HEK293 (cell line): Measurements from ENCODE around the gene GNG7.

Experiments
- CTCF ChIA-PET: fragments of 350-600 bp; formaldehyde crosslinking; extraction: SDS; loops from one replicate; lab custom pipeline; 2021; ENCODE audit warnings: antibody characterized with exemption; lab: Yijun Ruan, JAX
- POLR2A ChIA-PET: fragments of 300-600 bp; formaldehyde crosslinking; extraction: SDS; loops from one replicate; lab custom pipeline; 2020; ENCODE audit warnings: antibody characterized with exemption, inconsistent platforms; lab: Yijun Ruan, JAX
- H3K27ac ChIP-seq: fragments of 200-500 bp; sonication (Bioruptor generic); 2 replicates; pipeline ENCODE4 v1.5.1; 2014; ENCODE audit warnings: low read depth, low read length, control low read depth, inconsistent platforms; ENCODE audit errors: extremely low read depth
- H3K36me3 ChIP-seq, 2 experiments: fragments of 200-500 bp in 1 of 2; sonication (Bioruptor generic) in 1 of 2; 1 replicate in 1 of 2; 2 replicates in 1 of 2; pipeline ENCODE4 v1.5.1; 2014 to 2017; ENCODE audit warnings: inconsistent platforms in 2 of 2, low read length in 2 of 2; ENCODE audit not compliant: control insufficient read depth in 2 of 2, insufficient read depth in 1 of 2
- H3K4me1 ChIP-seq: fragments of 200-500 bp; sonication (Bioruptor generic); 2 replicates; pipeline ENCODE4 v1.5.1; 2014; ENCODE audit warnings: mild to moderate bottlenecking, low read length, inconsistent platforms; ENCODE audit not compliant: control insufficient read depth, insufficient read depth
- H3K4me3 ChIP-seq: 2 replicates; pipeline ENCODE4 v1.5.1; 2011; ENCODE audit warnings: low read depth, mild to moderate bottlenecking, control low read depth, low read length, moderate library complexity
- H3K9me3 ChIP-seq: fragments of 200-500 bp; sonication (Bioruptor generic); 2 replicates; pipeline ENCODE4 v1.5.1; 2014; ENCODE audit warnings: low read depth, low read length, inconsistent platforms; ENCODE audit not compliant: control insufficient read depth, insufficient read depth
- FEZF1 ChIP-seq: fragments of 450-650 bp; formaldehyde crosslinking; IDR thresholded peaks from 2 replicates; pipeline ENCODE4 v1.5.1; 2016; ENCODE audit warnings: missing biosample characterization, missing genetic modification characterization
- GLIS2 ChIP-seq: fragments of 450-650 bp; formaldehyde crosslinking; IDR thresholded peaks from 2 replicates; pipeline ENCODE4 v1.5.1; 2016; ENCODE audit warnings: missing biosample characterization, missing genetic modification characterization
- OSR2 ChIP-seq: fragments of 450-650 bp; formaldehyde crosslinking; IDR thresholded peaks from 2 replicates; pipeline ENCODE4 v1.5.1; 2016; ENCODE audit warnings: missing biosample characterization, missing genetic modification characterization
- SCRT2 ChIP-seq: fragments of 450-650 bp; formaldehyde crosslinking; IDR thresholded peaks from 2 replicates; pipeline ENCODE4 v1.5.1; 2016; ENCODE audit warnings: missing biosample characterization, missing genetic modification characterization
- SETDB1 ChIP-seq: IDR thresholded peaks from one replicate; pipeline ENCODE4 v1.6.1; 2017; ENCODE audit warnings: mild to moderate bottlenecking, low read length, moderate library complexity, mixed read lengths; ENCODE audit not compliant: insufficient read length
- WT1 ChIP-seq: fragments of 450-650 bp; formaldehyde crosslinking; IDR thresholded peaks from 2 replicates; pipeline ENCODE4 v1.5.1; 2016; ENCODE audit warnings: missing biosample characterization, missing genetic modification characterization
- ZBTB20 ChIP-seq: fragments of 450-650 bp; formaldehyde crosslinking; IDR thresholded peaks from 2 replicates; pipeline ENCODE4 v1.5.1; 2016; ENCODE audit warnings: missing biosample characterization, missing genetic modification characterization
- ZBTB21 ChIP-seq: fragments of 450-650 bp; formaldehyde crosslinking; IDR thresholded peaks from 2 replicates; pipeline ENCODE4 v1.5.1; 2017; ENCODE audit warnings: missing biosample characterization, missing genetic modification characterization
- ZBTB8A ChIP-seq: fragments of 450-650 bp; formaldehyde crosslinking; IDR thresholded peaks from 2 replicates; pipeline ENCODE4 v1.5.1; 2016; ENCODE audit warnings: missing biosample characterization, missing genetic modification characterization
- ZNF19 ChIP-seq: fragments of 450-650 bp; formaldehyde crosslinking; IDR thresholded peaks from 2 replicates; pipeline ENCODE4; 2016; ENCODE audit warnings: missing biosample characterization, missing genetic modification characterization, low read depth
- ZNF341 ChIP-seq: fragments of 450-650 bp; formaldehyde crosslinking; IDR thresholded peaks from 2 replicates; pipeline ENCODE4; 2016; ENCODE audit warnings: low read depth, missing biosample characterization, missing genetic modification characterization
- ZNF404 ChIP-seq: fragments of 450-650 bp; formaldehyde crosslinking; IDR thresholded peaks from 2 replicates; pipeline ENCODE4 v1.5.1; 2017; ENCODE audit warnings: missing biosample characterization, missing genetic modification characterization
- ZNF501 ChIP-seq: fragments of 450-650 bp; formaldehyde crosslinking; IDR thresholded peaks from 2 replicates; pipeline ENCODE4 v1.5.1; 2016; ENCODE audit warnings: missing biosample characterization, missing genetic modification characterization
- ZNF658 ChIP-seq: fragments of 450-650 bp; formaldehyde crosslinking; IDR thresholded peaks from 2 replicates; pipeline ENCODE4; 2016; ENCODE audit warnings: missing biosample characterization, missing genetic modification characterization
- ZNF670 ChIP-seq: fragments of 450-650 bp; formaldehyde crosslinking; IDR thresholded peaks from 2 replicates; pipeline ENCODE4 v1.5.1; 2016; ENCODE audit warnings: missing biosample characterization, missing genetic modification characterization, low read depth
- TF ChIP-seq, protein P1 (sequence below): fragments of 450-650 bp; formaldehyde crosslinking; IDR thresholded peaks from 2 replicates; pipeline ENCODE4 v1.5.1; 2016; ENCODE audit warnings: missing biosample characterization, missing genetic modification characterization
- TF ChIP-seq, protein P2 (sequence below): fragments of 450-650 bp; formaldehyde crosslinking; IDR thresholded peaks from 2 replicates; pipeline ENCODE4 v1.5.1; 2016; ENCODE audit warnings: missing biosample characterization, missing genetic modification characterization
- TF ChIP-seq, protein P3 (sequence below): fragments of 450-650 bp; formaldehyde crosslinking; IDR thresholded peaks from 2 replicates; pipeline ENCODE4; 2016; ENCODE audit warnings: missing biosample characterization, missing genetic modification characterization
- TF ChIP-seq, protein P4 (sequence below): fragments of 450-650 bp; formaldehyde crosslinking; IDR thresholded peaks from 2 replicates; pipeline ENCODE4 v1.5.1; 2017; ENCODE audit warnings: missing biosample characterization, missing genetic modification characterization
- TF ChIP-seq, protein P5 (sequence below): fragments of 450-650 bp; formaldehyde crosslinking; IDR thresholded peaks from 2 replicates; pipeline ENCODE4 v1.5.1; 2016; ENCODE audit warnings: missing biosample characterization, missing genetic modification characterization

The GNG7 gene

DNA sequence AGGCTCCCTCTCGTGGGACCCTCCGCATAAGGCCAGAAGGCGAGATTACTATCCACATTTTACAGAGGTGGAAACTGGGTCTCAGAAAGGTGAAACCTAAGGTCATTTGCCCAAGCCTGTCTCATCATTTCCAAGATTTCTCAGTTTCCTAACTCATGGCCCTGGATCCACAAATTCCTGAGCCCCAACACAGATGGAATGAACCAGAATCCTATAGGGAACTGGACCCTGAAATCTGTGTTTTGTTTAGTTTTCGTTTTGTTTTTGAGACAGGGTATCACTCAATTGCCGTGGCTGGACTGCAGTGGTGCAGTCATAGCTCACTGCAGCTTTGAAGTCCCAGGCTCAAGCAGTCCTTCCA is 563 bp upstream of the GNG7 start:
- CTCF ChIA-PET = interaction anchor here (0.7 kb wide), 1 partner anchor 46 kb away, joined by 5 read pairs; no protein-coding TSS in a partner anchor
- Histone ChIP-seq H3K27ac (no peak overlapping the region), H3K9me3 (no peaks in the 10 kb centered on the region), H3K4me1 (no peaks in the 10 kb centered on the region), H3K36me3 (no peaks in the 10 kb centered on the region), H3K4me3 (no peak overlapping the region)
- 0 out of 2 replicates have a peak, but pooled peaks have one; percentile 6 for TF ChIP-seq ZBTB21
- no peak for TF ChIP-seq SETDB1
- no peak for TF ChIP-seq ZNF501 (tag by site-specific recombination)
- TF ChIP-seq ZNF670 = no peak
- no peak for TF ChIP-seq FEZF1 (tag by site-specific recombination)
- TF ChIP-seq ZBTB8A (tag by site-specific recombination) = no peak
- TF ChIP-seq, protein P1, sequence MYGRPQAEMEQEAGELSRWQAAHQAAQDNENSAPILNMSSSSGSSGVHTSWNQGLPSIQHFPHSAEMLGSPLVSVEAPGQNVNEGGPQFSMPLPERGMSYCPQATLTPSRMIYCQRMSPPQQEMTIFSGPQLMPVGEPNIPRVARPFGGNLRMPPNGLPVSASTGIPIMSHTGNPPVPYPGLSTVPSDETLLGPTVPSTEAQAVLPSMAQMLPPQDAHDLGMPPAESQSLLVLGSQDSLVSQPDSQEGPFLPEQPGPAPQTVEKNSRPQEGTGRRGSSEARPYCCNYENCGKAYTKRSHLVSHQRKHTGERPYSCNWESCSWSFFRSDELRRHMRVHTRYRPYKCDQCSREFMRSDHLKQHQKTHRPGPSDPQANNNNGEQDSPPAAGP (tag by site-specific recombination) = 0 out of 2 replicates have a peak, but pooled peaks have one; percentile 0
- TF ChIP-seq ZBTB20 = peak; percentile 37; the same call in 1 of the 2 replicates
- POLR2A ChIA-PET = interaction anchor here (0.6 to 1.5 kb wide), 2 partner anchors 66 to 248 kb away, joined by 3 to 5 read pairs; no protein-coding TSS in a partner anchor

DNA sequence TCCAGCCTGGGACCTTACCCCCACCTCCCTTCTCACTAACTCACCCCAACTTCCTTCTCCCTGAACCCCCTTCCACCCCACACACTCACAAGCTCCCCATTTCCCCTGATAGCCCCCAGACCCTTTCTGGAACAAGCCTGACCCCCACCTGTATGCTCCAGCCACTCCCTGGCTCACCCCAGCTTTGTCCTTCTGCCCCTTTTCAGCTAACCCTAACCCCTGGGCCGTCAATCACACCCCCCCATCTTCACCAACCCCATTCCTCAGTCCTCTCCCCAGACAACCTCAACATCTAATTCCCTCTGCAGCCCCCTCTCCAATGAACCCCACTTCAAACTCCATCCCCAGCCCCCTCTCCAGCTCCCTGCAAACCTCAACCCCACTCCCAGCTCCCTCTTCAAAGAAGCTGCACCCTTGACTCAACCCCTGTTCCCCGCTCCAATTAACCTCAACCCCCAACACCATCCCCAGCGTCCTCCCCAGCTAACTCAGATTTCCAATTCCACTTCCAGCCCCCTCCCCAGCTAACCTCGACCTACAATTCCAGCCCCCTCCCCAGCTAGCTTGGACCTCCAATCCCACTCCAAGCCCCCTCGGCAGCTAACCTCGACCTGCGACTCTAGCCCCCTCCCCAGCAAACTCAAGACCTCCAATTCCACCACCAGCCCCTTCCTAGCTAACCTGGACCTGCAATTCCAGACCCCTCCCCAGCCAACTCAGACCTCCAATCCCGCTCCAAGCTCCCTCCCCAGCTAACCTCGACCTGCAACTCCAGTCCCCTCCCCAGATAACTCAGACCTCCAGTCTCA is 929 bp downstream of the GNG7 start:
- ChIA-PET CTCF (interaction anchor here (0.6 to 1.7 kb wide), 4 partner anchors 24 to 1626 kb away, joined by 3 to 4 read pairs (median 4); no protein-coding TSS in a partner anchor), POLR2A (interaction anchor here (0.5 to 1.2 kb wide), 5 partner anchors 15 to 249 kb away, joined by 3 to 7 read pairs (median 4); no protein-coding TSS in a partner anchor)

More for the DNA sequence above, 929 bp downstream of the GNG7 start:
- H3K9me3 ChIP-seq = no peaks in the 10 kb centered on the region
- TF ChIP-seq, protein P2, sequence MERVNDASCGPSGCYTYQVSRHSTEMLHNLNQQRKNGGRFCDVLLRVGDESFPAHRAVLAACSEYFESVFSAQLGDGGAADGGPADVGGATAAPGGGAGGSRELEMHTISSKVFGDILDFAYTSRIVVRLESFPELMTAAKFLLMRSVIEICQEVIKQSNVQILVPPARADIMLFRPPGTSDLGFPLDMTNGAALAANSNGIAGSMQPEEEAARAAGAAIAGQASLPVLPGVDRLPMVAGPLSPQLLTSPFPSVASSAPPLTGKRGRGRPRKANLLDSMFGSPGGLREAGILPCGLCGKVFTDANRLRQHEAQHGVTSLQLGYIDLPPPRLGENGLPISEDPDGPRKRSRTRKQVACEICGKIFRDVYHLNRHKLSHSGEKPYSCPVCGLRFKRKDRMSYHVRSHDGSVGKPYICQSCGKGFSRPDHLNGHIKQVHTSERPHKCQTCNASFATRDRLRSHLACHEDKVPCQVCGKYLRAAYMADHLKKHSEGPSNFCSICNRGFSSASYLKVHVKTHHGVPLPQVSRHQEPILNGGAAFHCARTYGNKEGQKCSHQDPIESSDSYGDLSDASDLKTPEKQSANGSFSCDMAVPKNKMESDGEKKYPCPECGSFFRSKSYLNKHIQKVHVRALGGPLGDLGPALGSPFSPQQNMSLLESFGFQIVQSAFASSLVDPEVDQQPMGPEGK (tag by site-specific recombination) = peak; percentile 59; the same call in 1 of the 2 replicates
- TF ChIP-seq ZNF404 (tag by site-specific recombination) (0 out of 2 replicates have a peak, but pooled peaks have one; percentile 34), WT1 (tag by site-specific recombination) (no peak), ZNF658 (no peak), ZNF19 (tag by site-specific recombination) (no peak), OSR2 (tag by site-specific recombination) (no peak), SCRT2 (tag by site-specific recombination) (peak; percentile 78), GLIS2 (0 out of 2 replicates have a peak, but pooled peaks have one; percentile 25), ZNF341 (tag by site-specific recombination) (peak; percentile 54; the same call in 1 of the 2 replicates)
- TF ChIP-seq, protein P3, sequence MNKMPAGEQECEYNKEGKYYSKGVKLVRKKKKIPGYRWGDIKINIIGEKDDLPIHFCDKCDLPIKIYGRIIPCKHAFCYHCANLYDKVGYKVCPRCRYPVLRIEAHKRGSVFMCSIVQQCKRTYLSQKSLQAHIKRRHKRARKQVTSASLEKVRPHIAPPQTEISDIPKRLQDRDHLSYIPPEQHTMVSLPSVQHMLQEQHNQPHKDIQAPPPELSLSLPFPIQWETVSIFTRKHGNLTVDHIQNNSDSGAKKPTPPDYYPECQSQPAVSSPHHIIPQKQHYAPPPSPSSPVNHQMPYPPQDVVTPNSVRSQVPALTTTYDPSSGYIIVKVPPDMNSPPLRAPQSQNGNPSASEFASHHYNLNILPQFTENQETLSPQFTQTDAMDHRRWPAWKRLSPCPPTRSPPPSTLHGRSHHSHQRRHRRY (tag by site-specific recombination) = no peak
- TF ChIP-seq, protein P4, sequence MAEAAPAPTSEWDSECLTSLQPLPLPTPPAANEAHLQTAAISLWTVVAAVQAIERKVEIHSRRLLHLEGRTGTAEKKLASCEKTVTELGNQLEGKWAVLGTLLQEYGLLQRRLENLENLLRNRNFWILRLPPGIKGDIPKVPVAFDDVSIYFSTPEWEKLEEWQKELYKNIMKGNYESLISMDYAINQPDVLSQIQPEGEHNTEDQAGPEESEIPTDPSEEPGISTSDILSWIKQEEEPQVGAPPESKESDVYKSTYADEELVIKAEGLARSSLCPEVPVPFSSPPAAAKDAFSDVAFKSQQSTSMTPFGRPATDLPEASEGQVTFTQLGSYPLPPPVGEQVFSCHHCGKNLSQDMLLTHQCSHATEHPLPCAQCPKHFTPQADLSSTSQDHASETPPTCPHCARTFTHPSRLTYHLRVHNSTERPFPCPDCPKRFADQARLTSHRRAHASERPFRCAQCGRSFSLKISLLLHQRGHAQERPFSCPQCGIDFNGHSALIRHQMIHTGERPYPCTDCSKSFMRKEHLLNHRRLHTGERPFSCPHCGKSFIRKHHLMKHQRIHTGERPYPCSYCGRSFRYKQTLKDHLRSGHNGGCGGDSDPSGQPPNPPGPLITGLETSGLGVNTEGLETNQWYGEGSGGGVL (tag by site-specific recombination) = peak; percentile 40; the same call in 1 of the 2 replicates
- TF ChIP-seq, protein P5, sequence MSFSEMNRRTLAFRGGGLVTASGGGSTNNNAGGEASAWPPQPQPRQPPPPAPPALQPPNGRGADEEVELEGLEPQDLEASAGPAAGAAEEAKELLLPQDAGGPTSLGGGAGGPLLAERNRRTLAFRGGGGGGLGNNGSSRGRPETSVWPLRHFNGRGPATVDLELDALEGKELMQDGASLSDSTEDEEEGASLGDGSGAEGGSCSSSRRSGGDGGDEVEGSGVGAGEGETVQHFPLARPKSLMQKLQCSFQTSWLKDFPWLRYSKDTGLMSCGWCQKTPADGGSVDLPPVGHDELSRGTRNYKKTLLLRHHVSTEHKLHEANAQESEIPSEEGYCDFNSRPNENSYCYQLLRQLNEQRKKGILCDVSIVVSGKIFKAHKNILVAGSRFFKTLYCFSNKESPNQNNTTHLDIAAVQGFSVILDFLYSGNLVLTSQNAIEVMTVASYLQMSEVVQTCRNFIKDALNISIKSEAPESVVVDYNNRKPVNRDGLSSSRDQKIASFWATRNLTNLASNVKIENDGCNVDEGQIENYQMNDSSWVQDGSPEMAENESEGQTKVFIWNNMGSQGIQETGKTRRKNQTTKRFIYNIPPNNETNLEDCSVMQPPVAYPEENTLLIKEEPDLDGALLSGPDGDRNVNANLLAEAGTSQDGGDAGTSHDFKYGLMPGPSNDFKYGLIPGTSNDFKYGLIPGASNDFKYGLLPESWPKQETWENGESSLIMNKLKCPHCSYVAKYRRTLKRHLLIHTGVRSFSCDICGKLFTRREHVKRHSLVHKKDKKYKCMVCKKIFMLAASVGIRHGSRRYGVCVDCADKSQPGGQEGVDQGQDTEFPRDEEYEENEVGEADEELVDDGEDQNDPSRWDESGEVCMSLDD (tag by site-specific recombination) = peak; percentile 85
- peak overlapping the region; percentile 74 for H3K4me3 ChIP-seq
- H3K4me1 ChIP-seq = no peaks in the 10 kb centered on the region
- no peak overlapping the region for H3K27ac ChIP-seq
- no peaks in the 10 kb centered on the region for H3K36me3 ChIP-seq
